ENCODE results near the gene TFIP11.

DNA sequence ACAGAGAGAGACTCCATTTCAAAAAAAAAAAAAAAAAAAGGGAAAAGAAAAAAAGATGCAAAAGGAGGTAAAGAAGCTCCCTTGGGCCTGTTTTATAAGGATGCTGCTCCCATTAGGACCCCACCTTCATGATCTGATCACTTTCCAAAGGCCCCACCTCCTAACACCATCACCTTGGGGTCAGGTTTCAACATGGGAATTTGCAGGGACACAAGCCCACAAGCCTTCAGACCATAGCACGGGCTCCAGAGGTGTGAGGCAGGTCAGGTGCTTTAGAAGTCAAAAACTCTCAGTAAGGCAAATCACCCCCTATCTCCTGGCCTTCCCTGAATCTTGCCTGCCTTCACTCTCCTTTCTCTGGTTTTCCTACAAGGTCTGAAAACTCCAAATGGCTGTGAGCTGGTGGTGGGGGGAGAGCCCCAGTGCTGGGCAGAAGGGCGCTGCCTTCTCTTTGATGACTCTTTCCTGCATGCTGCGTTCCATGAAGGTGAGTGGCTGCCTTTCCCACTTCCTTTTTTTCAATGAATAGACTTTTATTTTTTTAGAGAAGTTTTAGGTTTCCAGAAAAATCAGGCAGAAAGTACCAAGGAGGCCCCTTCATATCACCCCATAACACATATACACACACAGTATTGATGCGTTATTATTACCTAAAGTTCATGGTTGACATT, 70.1 kb downstream of the TFIP11 start:
- TF ChIP-seq, protein P1, sequence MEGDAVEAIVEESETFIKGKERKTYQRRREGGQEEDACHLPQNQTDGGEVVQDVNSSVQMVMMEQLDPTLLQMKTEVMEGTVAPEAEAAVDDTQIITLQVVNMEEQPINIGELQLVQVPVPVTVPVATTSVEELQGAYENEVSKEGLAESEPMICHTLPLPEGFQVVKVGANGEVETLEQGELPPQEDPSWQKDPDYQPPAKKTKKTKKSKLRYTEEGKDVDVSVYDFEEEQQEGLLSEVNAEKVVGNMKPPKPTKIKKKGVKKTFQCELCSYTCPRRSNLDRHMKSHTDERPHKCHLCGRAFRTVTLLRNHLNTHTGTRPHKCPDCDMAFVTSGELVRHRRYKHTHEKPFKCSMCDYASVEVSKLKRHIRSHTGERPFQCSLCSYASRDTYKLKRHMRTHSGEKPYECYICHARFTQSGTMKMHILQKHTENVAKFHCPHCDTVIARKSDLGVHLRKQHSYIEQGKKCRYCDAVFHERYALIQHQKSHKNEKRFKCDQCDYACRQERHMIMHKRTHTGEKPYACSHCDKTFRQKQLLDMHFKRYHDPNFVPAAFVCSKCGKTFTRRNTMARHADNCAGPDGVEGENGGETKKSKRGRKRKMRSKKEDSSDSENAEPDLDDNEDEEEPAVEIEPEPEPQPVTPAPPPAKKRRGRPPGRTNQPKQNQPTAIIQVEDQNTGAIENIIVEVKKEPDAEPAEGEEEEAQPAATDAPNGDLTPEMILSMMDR (IDR thresholded peaks at IDR 0.05): no peak
- TF ChIP-seq POLR2A (IDR thresholded peaks at IDR 0.05): no peak

Measured in adrenal gland (tissue), 5 donors.